Measurements from ENCODE around the gene SPATA25.

- TF ChIP-seq CTCF (conservative IDR thresholded peaks at IDR 0.05; ENCODE audit: low read depth, low read length) (no peak), EZH2 (IDR thresholded peaks at IDR 0.05; ENCODE audit: low read length, unreplicated experiment) (no peak), EZH2phosphoT487 (IDR thresholded peaks at IDR 0.05; ENCODE audit: borderline replicate concordance, low read length) (no peak)
Observed at GRCh38 chr20:45934046-45934585, 46.7 kb upstream of the SPATA25 start.
